GM18951 (cell line): ENCODE results near the gene OSGEP.
"Not testable (repeated sequence)": the region's sequence is repeated elsewhere in the genome, so short reads cannot be mapped to it uniquely, and the experiment has no call there.

Experiments used
- POLR2A ChIP-seq: IDR thresholded peaks from 4 replicates; pipeline ENCODE4 v1.6.1; 2011; ENCODE audit warnings: mild to moderate bottlenecking; ENCODE audit not compliant: insufficient read length, insufficient read depth; ENCODE audit errors: extremely low read depth
- in situ Hi-C: fragments of 300-500 bp; cut with MboI; formaldehyde crosslinking; loops from one replicate; pipeline ENCODE4 v1.12.0; 2022; ENCODE audit warnings: low sequenced_read_pairs, mixed read lengths, inconsistent platforms; ENCODE audit not compliant: unreplicated experiment

The OSGEP gene

DNA sequence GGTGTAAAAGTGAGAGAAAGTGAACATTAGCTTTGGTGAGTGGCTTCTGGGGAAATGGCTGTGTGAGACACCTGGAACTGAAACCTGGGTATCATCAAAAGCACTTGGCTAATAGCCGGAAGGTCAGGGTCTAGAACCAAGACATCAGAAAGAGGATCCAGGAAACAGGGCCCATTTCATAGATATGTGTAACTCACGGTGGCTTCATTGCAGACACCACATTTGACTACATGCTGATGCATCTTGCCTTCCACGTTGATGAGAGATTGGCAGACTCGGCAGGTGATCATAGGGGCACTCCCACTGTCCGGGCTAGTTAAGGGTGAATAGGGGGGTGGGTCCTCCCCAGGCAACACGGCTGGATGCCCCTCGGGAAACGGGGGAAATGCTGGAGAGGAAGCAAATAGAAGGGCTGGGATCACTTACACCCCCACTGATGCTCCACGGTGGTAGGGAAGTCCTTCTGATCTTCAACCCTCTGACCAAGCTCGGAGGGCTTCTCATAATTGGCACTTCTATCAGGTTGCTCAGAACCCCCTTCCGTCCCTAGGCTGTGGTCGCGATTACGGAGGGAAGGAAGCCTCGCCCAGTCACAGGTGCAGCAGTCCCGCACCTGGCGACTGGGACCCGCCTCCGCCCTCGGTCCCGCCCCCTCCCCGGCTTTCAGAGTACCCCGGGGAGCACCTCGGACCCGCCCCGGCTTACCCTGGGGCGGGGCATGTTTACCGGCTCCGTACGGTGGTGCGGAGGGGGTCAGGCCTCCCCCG, 6.0 kb upstream of the OSGEP start:
- TF ChIP-seq POLR2A: no peak
- in situ Hi-C loops: no loop called here

DNA sequence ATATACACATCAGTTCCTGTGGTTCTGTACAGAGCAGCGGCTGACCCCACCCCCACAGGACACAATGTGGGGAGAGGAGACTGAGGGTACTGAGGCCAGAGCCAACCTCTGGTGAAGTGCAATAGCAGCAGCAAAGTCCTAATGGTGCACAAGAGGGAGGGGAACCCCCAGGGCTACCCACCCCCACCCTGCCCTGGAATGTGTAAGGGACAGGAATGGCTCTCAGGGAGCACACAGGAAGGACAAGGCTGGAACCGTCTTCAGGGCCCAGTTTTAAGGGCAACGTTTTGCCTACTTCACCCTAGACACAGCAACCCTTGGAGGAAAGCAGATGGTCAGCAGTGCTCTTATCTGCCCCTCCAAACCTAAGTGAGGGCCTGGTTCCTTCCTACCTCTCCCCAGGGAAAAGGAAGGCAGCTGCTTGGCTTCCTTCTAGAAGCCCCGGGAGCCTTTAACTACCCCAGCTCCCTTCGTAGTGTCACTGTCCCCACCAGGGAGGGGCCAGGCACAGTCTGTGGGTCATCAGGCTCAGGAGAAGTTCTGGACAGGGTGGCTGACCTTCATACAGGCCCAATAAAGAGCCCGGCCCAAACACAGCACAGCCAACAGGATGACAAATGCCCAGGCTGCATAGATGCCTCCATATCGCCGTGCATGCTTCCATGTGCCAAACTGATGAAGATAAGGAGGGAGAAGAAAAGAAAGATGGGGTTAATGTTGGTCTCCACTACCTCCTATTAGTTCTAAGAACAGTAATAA, 3.6 kb upstream of the OSGEP start:
- in situ Hi-C loops: no loop called here
- TF ChIP-seq POLR2A: peak; percentile 27

DNA sequence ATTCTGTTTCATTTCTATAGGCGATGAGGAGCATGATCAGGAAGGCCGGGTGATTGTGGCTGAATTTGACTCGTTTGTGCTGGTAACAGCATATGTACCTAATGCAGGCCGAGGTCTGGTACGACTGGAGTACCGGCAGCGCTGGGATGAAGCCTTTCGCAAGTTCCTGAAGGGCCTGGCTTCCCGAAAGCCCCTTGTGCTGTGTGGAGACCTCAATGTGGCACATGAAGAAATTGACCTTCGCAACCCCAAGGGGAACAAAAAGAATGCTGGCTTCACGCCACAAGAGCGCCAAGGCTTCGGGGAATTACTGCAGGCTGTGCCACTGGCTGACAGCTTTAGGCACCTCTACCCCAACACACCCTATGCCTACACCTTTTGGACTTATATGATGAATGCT, 2.4 kb upstream of the OSGEP start:
- TF ChIP-seq POLR2A: no peak
- in situ Hi-C loops: no loop called here

- TF ChIP-seq POLR2A: no peak
- in situ Hi-C loops: no loop called here
Measured at GRCh38 chr14:20455355-20456300, 1.0 kb upstream of the OSGEP start.

GRCh38 chr14:20452831-20453230, 1.8 kb downstream of the OSGEP start:
- in situ Hi-C loops: not testable (repeated sequence)

DNA sequence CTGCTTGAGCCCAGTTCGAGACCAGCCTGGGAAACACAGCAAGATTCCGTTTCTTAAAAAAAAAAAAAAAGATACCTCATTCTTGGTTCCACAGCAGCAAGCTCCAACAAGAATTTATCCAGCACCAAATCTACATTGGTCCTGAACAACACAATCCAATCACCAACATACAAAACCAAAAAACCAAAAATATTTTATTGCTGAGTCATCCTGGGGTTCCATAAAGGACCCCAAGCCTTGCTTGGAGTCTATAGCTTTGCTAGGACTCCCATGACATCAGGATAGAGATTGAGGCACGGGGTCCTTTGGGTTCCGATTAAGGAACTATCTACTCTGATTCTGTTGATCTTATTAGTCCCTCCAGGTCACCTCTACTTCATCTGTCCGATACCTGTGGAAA, 7.7 kb downstream of the OSGEP start:
- in situ Hi-C loops: no loop called here
- TF ChIP-seq POLR2A: no peak

DNA sequence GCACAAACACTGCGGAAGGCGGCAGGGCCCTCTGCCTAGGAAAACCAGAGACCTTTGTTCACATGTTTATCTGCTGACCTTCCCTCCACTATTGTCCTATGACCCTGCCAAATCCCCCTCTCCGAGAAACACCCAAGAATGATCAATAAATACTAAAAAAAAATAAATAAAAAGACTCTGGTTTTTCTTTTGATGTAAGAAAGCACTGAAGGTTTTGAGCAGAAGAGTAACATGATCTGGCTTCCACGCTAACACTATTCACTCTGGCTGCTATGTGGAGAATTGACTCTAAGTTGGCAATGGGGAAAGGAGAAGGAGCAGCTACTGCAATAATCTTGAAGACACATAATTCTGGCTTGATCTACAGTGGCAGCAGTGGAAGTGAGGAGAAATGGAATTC, 11.0 kb downstream of the OSGEP start:
- in situ Hi-C loops: not testable (repeated sequence)

- no peak for TF ChIP-seq POLR2A
- in situ Hi-C loops: no loop called here
Measured at GRCh38 chr14:20441461-20441860, 13.2 kb downstream of the OSGEP start.

DNA sequence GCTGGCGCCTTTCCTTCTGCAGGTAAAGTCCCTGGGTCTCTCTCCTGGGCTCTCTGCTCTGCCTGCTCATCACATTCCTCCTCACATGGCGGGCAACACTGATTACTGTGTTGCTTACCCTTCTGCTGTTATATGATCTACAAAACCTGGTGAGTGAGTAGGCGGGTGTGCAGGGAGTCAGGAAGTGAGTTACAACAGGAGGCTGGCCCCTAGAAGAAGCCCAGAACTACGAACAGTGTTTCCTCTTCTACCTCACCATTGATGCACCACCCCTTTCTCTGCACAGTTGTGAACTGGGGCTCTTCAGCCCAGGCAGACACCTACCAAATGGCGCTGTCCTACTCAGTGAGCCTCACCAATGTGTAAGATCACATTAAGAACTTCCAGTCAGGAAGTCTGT, 13.7 kb downstream of the OSGEP start:
- in situ Hi-C loops: no loop called here
- no peak for TF ChIP-seq POLR2A

- in situ Hi-C loops: no loop called here
- no peak for TF ChIP-seq POLR2A
Measured at GRCh38 chr14:20440465-20440864, 14.1 kb downstream of the OSGEP start.

DNA sequence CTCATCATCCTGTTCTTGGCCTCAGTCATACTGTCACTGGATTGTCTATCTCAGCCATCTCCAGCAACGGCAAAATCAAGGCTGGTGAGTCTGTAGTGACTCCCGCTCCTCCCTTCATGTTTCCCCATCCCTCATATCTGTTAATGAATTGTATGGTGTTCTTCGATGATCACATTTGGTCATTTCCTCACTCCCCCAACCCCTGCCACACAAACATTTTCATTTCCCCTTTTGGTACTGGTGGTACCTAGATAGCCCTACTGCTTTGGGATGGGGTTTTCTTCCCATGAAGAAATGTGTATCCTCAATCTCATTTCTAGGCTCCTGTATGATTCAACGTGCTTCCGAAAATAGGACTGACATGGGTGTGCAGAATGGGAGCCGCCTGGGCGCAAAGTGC, 15.9 kb downstream of the OSGEP start:
- no peak for TF ChIP-seq POLR2A
- in situ Hi-C loops: no loop called here

DNA sequence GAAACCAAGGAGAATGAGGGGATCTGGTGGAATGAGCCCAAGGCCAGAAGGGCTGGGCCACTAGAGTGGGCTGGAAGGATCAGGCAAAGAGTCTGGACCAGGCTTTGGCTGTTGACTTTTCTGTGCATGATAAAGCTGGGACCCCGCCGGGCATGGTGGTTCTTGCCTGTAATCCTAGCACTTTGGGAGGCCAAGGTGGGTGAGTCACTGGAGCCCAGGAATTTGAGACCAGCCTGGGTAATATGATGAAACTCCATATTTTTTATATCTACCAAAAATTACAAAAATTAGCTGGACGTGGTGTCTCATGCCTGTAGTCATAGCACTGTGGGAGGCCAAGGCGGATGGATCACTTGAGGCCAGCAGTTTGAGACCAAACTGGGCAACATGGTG, 18.3 kb downstream of the OSGEP start:
- in situ Hi-C loops: no loop called here
- TF ChIP-seq POLR2A: no peak

- in situ Hi-C loops: no loop called here
- no peak for TF ChIP-seq POLR2A
Measured at GRCh38 chr14:20435582-20436362, 18.8 kb downstream of the OSGEP start, which contains the start of gene KLHL33. Gene KLHL33, minus strand, starts transcription at chr14:20436166. Its CDS starts 355 bp downstream, at chr14:20435811.
